Cardiac muscle cell (in vitro differentiated cells and primary cell): Measurements from ENCODE around the gene SLAMF7. TPM values are rescaled to one million over a fixed set of nuclear protein-coding genes. Genes with fewer than 3 reads are reported as not detected.

Experiments
- DNase-seq, 2 donors: peaks; one replicate each; pipeline versions ENCODE4 v3.0.0 to v3.0.0-alpha.2; 2010 to 2017; ENCODE audit warnings: low read depth in 1 of 2, low spot score in 1 of 2
- H3K27ac ChIP-seq: fragments of 200-600 bp; sonication (generic); 2 replicates; pipeline ENCODE4 v1.5.1; 2016
- H3K27me3 ChIP-seq: fragments of 200-600 bp; sonication (generic); 2 replicates; pipeline ENCODE4 v1.6.0; 2016; ENCODE audit warnings: control low read depth
- H3K36me3 ChIP-seq: fragments of 200-600 bp; sonication (generic); 2 replicates; pipeline ENCODE4 v1.5.1; 2016; ENCODE audit warnings: control low read depth
- H3K4me1 ChIP-seq: fragments of 200-600 bp; sonication (generic); 2 replicates; pipeline ENCODE4 v1.8.1; 2017; ENCODE audit warnings: low read depth, mild to moderate bottlenecking, mixed run types
- H3K4me3 ChIP-seq: fragments of 200-600 bp; sonication (generic); 2 replicates; pipeline ENCODE4 v1.5.1; 2016; ENCODE audit warnings: mild to moderate bottlenecking
- H3K9me3 ChIP-seq: fragments of 200-600 bp; sonication (generic); 2 replicates; pipeline ENCODE4 v1.5.1; 2017; ENCODE audit warnings: low read depth, mild to moderate bottlenecking, control low read depth
- polyA plus RNA-seq: library from polyadenylated mRNA; unstranded; fragments of >200 nt; fragmentation: Nextera tagmentation; extraction: Ambion mirVana; gene quantifications from 2 replicates; pipeline ENCODE4 v1.2.1, GENCODE V29; 2016
- total RNA-seq: library from RNA; depleted of rRNA; stranded (reverse); fragments of >200 nt; gene quantifications from 2 replicates; pipeline ENCODE4 v1.2.3, GENCODE V29; 2016
- TF ChIP-seq, protein P1 (sequence below): IDR thresholded peaks from 2 replicates; pipeline ENCODE4 v1.5.1; 2012; ENCODE audit warnings: low read depth, mild to moderate bottlenecking, low read length

Gene SLAMF7
- total and polyA plus RNA-seq, 2 experiments from 2014 or later, result not detected

DNA sequence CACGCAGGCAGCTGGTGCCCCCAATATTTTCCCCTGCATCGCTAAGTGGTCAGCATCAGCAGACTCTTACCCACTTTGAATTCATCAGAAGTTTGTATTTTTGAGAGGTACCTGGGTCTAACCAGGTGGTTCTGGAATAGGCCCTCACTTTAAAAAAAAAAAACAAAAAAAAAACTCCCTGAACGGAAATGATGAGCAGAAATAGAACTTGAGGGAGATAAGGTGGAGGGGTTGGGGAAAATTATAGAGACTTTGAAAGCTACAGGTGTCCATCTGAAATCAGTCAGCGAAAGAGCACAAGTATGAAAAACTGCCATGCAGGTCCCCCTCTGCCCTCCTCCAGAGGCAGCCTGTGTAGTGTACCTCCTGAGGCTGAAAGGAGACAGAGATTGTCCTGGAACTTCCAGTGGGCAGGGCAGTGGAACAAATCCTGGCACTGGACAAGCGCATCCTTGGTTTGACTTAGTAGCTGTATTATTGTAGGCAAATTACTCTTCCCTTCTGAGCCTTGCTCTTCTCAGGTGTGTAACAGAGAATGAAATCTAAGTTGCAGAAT is 1.2 kb downstream of the SLAMF7 start:
- TF ChIP-seq, protein P1, sequence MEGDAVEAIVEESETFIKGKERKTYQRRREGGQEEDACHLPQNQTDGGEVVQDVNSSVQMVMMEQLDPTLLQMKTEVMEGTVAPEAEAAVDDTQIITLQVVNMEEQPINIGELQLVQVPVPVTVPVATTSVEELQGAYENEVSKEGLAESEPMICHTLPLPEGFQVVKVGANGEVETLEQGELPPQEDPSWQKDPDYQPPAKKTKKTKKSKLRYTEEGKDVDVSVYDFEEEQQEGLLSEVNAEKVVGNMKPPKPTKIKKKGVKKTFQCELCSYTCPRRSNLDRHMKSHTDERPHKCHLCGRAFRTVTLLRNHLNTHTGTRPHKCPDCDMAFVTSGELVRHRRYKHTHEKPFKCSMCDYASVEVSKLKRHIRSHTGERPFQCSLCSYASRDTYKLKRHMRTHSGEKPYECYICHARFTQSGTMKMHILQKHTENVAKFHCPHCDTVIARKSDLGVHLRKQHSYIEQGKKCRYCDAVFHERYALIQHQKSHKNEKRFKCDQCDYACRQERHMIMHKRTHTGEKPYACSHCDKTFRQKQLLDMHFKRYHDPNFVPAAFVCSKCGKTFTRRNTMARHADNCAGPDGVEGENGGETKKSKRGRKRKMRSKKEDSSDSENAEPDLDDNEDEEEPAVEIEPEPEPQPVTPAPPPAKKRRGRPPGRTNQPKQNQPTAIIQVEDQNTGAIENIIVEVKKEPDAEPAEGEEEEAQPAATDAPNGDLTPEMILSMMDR, result no peak
- no peak for DNase-seq
- Histone ChIP-seq H3K4me3 (no peak overlapping the region), H3K27ac (no peak overlapping the region), H3K27me3 (no peaks in the 10 kb centered on the region), H3K36me3 (no peaks in the 10 kb centered on the region), H3K4me1 (no peaks in the 10 kb centered on the region), H3K9me3 (no peaks in the 10 kb centered on the region)

DNA sequence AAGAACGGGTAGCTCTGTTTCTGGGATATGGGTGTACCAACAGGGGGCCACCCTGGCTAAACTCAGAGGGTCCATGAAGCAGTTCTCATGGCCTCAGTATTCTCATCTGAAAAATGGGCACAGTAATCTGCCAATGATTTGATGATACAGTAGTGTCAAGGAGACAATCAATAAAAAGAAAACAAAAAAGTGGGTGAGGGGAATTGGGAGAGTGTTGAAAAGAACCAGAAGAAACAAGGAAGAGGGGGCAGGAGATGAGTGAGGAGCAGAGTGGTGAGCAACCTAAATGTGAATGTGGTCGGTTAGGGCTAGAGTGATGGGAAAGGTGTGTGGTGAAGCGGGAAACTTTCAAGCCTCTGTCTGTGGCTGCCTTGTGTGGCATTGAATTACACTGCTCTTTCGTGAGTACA is 2.0 kb downstream of the SLAMF7 start:
- Histone ChIP-seq H3K27me3 (no peaks in the 10 kb centered on the region), H3K4me1 (no peaks in the 10 kb centered on the region), H3K4me3 (no peak overlapping the region), H3K9me3 (no peaks in the 10 kb centered on the region), H3K27ac (no peak overlapping the region), H3K36me3 (no peaks in the 10 kb centered on the region)
- DNase-seq, result no peak
- TF ChIP-seq, protein P1, result no peak

DNA sequence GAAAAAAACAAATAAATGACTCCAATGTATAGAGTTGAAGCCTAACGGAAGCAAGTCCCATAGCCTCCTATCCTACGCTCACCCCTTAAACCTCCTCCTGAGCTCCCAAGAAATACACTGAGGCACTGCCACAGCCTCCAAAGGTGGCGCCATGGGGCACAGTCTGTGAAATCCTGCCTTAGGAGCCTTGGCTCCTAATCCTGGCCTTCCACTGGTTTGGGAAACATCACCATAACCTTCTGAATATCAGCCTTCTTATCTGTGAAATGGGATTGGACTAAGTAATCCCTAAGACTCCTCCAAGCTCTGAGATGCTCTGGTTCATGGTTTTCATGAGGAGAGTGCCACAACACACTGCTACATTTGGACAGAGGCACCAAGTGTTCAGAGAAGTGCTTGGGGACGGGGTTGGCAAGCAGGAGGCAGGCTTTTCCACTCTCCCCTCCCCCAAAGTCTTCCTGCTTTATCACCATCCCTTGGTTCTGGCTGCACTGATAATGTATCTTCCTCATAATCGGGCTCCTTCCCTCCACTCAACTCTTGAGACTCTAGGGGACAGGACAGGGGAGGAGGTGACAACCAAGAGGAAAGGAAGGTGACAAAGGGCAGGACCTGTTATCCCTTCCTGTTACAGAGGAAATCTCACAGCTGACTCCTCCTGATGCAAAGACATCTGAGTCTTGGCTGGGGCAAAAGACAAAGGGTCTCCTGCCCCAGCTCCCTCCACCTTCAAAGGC is 2.7 kb downstream of the SLAMF7 start:
- DNase-seq, result no peak
- TF ChIP-seq, protein P1, result no peak
- Histone ChIP-seq H3K4me1 (no peaks in the 10 kb centered on the region), H3K4me3 (no peak overlapping the region), H3K9me3 (no peaks in the 10 kb centered on the region), H3K36me3 (no peaks in the 10 kb centered on the region), H3K27ac (no peak overlapping the region), H3K27me3 (no peaks in the 10 kb centered on the region)

DNA sequence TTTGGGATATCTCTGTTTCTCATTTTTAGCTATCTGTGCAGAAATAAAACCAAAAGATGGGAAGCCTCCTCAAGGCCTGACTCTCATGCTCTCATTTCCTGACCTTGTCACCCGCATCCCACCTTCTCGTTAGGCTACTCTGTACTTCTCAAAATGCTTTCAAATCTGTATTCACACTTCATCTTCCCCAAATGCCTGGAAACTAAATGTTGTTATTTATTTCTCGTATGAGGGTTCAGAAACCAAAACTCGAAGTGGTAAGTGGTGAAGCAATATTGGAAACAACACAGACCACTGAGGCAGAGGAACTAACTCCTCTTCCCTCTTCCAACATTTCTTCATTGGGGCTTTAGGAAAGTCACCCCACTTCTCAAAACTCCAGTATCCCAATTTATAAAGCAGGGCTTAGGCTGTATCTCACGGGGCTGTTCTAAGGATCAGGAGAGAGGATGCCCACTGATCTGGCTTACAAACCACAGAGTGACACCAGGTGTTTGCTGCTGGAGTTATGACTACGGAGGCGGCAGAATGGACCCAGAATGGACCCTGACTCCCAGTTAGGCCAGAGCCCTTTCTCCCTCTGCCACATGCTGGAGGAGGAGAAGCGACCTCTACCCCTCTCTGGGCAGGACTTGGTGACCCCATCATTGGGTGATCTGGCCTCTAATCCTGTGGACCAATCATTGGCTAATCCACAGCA is 3.5 kb downstream of the SLAMF7 start:
- Histone ChIP-seq H3K4me3 (no peak overlapping the region), H3K27me3 (no peaks in the 10 kb centered on the region), H3K4me1 (no peaks in the 10 kb centered on the region), H3K9me3 (no peaks in the 10 kb centered on the region), H3K36me3 (no peaks in the 10 kb centered on the region), H3K27ac (no peak overlapping the region)
- DNase-seq, result no peak
- TF ChIP-seq, protein P1, result no peak

DNA sequence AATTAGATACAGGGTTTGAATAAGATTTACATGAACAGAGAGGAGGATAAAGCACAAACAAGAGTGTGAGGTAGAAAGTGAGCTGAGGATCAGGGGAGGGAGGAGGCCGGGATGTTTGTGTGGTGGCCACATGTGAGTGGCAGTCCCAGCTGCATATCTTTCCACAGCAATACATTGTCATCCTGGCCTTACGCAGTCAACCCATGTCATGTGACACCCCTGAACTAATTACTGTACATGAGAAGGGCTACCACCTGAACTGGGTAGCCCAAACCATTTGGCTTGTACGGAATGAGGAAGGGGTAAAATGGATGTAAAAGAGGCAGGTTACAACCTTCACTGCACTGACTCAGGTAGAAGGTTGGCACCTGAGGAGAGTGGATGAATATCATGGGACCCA is 4.2 kb downstream of the SLAMF7 start:
- no peak for DNase-seq
- Histone ChIP-seq H3K4me1 (no peaks in the 10 kb centered on the region), H3K27ac (no peak overlapping the region), H3K27me3 (no peaks in the 10 kb centered on the region), H3K9me3 (no peaks in the 10 kb centered on the region), H3K36me3 (no peaks in the 10 kb centered on the region), H3K4me3 (no peak overlapping the region)
- TF ChIP-seq, protein P1, result no peak
